Measurements from ENCODE around the gene CHRNA3. TPM values are rescaled to one million over a fixed set of nuclear protein-coding genes. Genes with fewer than 3 reads are reported as not detected.

CHRNA3 gene
- total RNA-seq, 4 donors from 2014 or later, result 1.00 to 6.0 (median 3.4) TPM

DNA sequence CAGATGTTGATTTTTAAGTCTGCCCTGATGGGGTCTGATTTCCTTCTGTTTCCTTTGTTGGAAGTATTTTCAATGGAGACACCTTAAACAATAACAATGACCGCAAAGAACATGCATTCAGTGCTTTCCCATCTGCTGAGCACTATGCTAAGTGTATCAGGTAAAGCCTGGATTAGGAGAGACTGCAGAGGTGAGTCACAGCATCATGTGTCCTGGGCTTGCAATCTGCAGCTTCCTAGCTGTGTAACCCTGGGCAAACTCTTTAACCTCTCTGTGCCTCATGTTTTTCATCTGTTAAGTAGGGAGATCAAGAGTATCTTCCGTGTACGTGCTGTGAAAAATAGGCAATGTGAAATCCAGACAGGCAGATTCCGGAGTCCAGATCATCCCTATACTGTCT is 33.5 kb upstream of the CHRNA3 start:
- no peak for DNase-seq
- TF ChIP-seq POLR2AphosphoS5 (IDR thresholded peaks at IDR 0.05) (no peak), EP300 (IDR thresholded peaks at IDR 0.05; ENCODE audit: low read depth) (no peak), POLR2A (IDR thresholded peaks at IDR 0.05) (no peak)
- TF ChIP-seq, protein P1, sequence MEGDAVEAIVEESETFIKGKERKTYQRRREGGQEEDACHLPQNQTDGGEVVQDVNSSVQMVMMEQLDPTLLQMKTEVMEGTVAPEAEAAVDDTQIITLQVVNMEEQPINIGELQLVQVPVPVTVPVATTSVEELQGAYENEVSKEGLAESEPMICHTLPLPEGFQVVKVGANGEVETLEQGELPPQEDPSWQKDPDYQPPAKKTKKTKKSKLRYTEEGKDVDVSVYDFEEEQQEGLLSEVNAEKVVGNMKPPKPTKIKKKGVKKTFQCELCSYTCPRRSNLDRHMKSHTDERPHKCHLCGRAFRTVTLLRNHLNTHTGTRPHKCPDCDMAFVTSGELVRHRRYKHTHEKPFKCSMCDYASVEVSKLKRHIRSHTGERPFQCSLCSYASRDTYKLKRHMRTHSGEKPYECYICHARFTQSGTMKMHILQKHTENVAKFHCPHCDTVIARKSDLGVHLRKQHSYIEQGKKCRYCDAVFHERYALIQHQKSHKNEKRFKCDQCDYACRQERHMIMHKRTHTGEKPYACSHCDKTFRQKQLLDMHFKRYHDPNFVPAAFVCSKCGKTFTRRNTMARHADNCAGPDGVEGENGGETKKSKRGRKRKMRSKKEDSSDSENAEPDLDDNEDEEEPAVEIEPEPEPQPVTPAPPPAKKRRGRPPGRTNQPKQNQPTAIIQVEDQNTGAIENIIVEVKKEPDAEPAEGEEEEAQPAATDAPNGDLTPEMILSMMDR (IDR thresholded peaks at IDR 0.05), result no peak
- in situ Hi-C loops (cut with MboI; ENCODE audit: low pct_ligation_motif_present in 1 of 4, low pct_unique_long_range_greater_than_20kb in 1 of 4, low sequenced_read_pairs in 3 of 4) (no loop called here), intact Hi-C loops (cut with DNase I; ENCODE audit: low total_unique reads) (no loop called here)
- Histone ChIP-seq H3K4me1 (no peaks in the 10 kb centered on the region), H3K27ac (no peak overlapping the region), H3K4me3 (no peak overlapping the region), H3K27me3 (peaks cover 11% of the 10 kb centered on the region), H3K9me3 (no peaks in the 10 kb centered on the region), H3K36me3 (no peaks in the 10 kb centered on the region)
- 89 to 93% methylated on average over 3 to 4 of the region's 4 CpGs for WGBS, 2 donors (ENCODE audit: low coverage in 1 of 2)

DNA sequence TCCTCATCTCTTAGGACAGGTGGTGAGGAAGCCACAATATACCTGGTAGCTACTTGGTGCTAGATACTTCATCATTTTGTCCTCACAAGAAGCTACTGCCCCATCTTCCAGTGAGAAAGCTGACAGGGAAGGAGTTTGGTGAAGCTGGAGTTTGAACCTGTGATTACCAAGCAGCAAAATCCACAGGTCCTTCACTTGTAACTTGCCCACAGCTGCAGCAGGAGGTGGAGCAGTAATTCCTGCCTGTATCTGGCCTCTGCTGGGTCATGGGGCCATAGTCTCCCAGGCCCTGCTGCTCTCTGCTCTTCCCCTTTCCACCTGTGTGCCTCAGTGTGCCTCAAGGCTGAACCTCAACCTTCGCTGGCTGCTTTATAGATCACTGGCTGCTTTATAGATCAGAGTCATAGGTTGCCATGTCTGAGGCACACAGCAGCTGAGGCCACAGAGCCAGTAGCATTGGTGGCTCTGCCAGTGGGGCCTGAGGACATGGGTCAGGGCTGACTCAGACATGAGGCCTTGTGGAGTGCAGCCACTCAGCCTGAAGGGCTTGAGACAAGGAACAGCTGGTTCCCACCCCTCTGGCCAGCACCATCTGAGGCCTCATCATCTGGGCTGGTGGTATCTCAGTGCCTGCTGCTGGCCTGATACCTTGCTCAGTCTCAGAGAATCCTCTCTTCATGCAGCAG is 31.3 kb upstream of the CHRNA3 start:
- intact Hi-C loops (cut with DNase I; ENCODE audit: low total_unique reads), result no loop called here
- no peak for DNase-seq
- H3K27me3 ChIP-seq, result peaks cover 11% of the 10 kb centered on the region
- no peaks in the 10 kb centered on the region for H3K9me3 ChIP-seq
- 85% methylated on average over 1 of the region's 1 CpG; no CpG with 5 or more reads in 1 of the 2 donors for WGBS, 2 donors (ENCODE audit: low coverage in 1 of 2)
- no peak overlapping the region for H3K27ac ChIP-seq
- H3K4me3 ChIP-seq, result no peak overlapping the region
- no peaks in the 10 kb centered on the region for H3K36me3 ChIP-seq
- H3K4me1 ChIP-seq, result no peaks in the 10 kb centered on the region
- TF ChIP-seq POLR2AphosphoS5 (IDR thresholded peaks at IDR 0.05) (no peak), POLR2A (IDR thresholded peaks at IDR 0.05) (no peak), EP300 (IDR thresholded peaks at IDR 0.05; ENCODE audit: low read depth) (no peak)
- TF ChIP-seq, protein P1 (IDR thresholded peaks at IDR 0.05), result no peak
- in situ Hi-C loops (cut with MboI; ENCODE audit: low pct_ligation_motif_present in 1 of 4, low pct_unique_long_range_greater_than_20kb in 1 of 4, low sequenced_read_pairs in 3 of 4), result no loop called here

DNA sequence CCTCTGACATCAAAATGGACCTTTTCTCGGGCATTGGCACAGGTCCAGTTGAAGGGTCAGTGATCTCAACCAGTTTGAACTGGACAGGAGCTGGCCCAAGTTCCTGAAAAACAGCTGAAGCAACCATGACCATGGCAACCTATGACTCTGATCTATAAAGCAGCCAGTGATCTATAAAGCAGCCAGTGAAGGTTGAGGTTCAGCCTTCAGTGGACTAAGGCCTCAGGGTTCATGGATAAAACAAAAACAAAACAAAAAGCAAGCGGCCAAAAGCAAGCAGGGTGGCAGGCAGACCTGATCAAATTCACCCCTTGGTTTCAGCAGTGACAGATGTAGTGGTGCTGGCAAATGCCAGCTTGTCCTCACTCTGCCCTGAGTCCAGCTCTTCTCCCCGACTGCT is 30.2 kb upstream of the CHRNA3 start:
- Histone ChIP-seq H3K4me3 (no peak overlapping the region), H3K9me3 (no peaks in the 10 kb centered on the region), H3K27ac (no peak overlapping the region), H3K4me1 (no peaks in the 10 kb centered on the region), H3K36me3 (no peaks in the 10 kb centered on the region), H3K27me3 (peaks cover 11% of the 10 kb centered on the region)
- WGBS, 2 donors (ENCODE audit: low coverage in 1 of 2), result 56 to 60% methylated on average over 2 to 3 of the region's 3 CpGs
- TF ChIP-seq, protein P1 (IDR thresholded peaks at IDR 0.05), result no peak
- TF ChIP-seq EP300 (IDR thresholded peaks at IDR 0.05; ENCODE audit: low read depth) (no peak), POLR2A (IDR thresholded peaks at IDR 0.05) (no peak), POLR2AphosphoS5 (IDR thresholded peaks at IDR 0.05) (no peak)
- DNase-seq, result no peak
- in situ Hi-C loops (cut with MboI; ENCODE audit: low pct_ligation_motif_present in 1 of 4, low pct_unique_long_range_greater_than_20kb in 1 of 4, low sequenced_read_pairs in 3 of 4) (no loop called here), intact Hi-C loops (cut with DNase I; ENCODE audit: low total_unique reads) (no loop called here)

DNA sequence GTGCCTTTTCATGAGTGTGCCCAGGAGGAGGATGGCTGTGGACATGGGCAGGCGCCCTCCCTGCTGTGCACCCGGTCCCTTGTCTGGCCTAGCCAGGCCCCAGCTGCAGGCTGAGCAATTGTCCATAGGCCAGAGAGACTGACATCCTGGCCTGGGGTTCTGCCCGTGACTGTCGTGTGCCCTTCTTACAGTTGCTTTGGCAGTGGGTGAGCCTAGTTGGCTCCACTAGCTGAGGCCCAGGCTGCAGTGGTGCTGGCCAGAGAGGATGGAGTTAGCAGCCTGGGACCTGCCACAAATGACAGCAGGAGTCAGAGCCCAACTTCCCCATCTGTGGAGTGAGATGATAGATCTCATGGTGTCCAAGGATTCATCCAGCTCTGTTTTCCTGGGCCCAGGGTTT is 29.2 kb upstream of the CHRNA3 start:
- H3K27ac ChIP-seq, result no peak overlapping the region
- WGBS, 2 donors (ENCODE audit: low coverage in 1 of 2), result 78 to 84% methylated on average over 2 to 4 of the region's 4 CpGs
- no peak for TF ChIP-seq POLR2AphosphoS5 (IDR thresholded peaks at IDR 0.05)
- TF ChIP-seq, protein P1 (IDR thresholded peaks at IDR 0.05), result no peak
- TF ChIP-seq POLR2A (IDR thresholded peaks at IDR 0.05), result no peak
- TF ChIP-seq EP300 (IDR thresholded peaks at IDR 0.05; ENCODE audit: low read depth), result no peak
- H3K4me3 ChIP-seq, result no peak overlapping the region
- H3K36me3 ChIP-seq, result no peaks in the 10 kb centered on the region
- H3K27me3 ChIP-seq, result peaks cover 11% of the 10 kb centered on the region
- DNase-seq, result no peak
- no peaks in the 10 kb centered on the region for H3K4me1 ChIP-seq
- intact Hi-C loops (cut with DNase I; ENCODE audit: low total_unique reads) (no loop called here), in situ Hi-C loops (cut with MboI; ENCODE audit: low pct_ligation_motif_present in 1 of 4, low pct_unique_long_range_greater_than_20kb in 1 of 4, low sequenced_read_pairs in 3 of 4) (no loop called here)
- no peaks in the 10 kb centered on the region for H3K9me3 ChIP-seq

Measured in transverse colon (tissue), 4 donors.